Measurements from ENCODE around the gene OR1D5.
"Not testable (repeated sequence)": the region's sequence is repeated elsewhere in the genome, so short reads cannot be mapped to it uniquely, and the experiment has no call there.

The OR1D5 gene

DNA sequence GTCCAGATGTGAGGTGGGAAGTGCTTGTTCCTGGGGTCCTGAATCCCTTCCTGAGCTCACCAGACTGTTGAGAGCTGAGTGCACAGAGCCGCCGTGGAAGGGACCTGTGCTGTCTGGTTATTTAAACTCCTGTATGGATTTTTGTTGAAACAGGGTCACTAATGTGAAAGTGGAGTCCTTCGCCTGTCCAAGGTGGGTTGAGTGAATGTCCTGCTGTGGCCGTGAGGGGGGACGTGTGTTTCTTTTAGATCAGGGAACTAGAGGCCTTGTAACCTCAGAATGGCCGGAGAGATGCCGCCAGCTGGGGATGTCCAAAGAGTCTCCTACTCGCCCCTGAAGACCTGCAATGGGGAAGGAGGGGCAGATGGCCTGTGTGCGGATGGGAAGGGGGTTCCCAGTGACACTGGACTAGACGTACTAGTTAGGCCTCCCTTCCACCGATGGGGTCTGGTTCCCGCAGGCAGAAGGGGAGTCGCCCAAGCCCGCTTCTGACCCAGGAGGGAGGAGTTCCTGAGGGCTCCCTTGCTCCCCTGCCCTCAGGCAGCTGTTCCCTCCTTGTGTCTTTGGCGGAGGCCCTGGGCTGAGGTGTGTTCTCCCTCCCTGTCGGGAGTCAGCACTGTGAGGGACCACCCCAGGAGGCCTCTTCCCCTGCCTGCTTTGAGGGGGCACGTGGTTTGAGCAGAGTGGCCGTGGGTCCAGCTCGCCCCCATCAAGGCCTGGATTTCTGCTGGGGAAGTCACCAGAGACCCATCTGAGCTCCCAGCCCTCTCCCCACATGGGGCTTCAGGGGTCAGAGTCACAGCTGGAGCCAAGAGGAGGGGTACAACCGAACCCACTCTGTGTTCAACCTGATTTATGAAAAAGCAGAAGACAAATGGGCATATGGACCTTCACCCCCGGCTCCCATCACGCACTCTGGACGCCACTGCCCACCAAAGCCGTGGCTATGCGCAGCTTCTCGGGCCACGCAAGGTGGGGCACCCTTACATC is 30.9 kb downstream of the OR1D5 start:
- no peak for DNase-seq

DNA sequence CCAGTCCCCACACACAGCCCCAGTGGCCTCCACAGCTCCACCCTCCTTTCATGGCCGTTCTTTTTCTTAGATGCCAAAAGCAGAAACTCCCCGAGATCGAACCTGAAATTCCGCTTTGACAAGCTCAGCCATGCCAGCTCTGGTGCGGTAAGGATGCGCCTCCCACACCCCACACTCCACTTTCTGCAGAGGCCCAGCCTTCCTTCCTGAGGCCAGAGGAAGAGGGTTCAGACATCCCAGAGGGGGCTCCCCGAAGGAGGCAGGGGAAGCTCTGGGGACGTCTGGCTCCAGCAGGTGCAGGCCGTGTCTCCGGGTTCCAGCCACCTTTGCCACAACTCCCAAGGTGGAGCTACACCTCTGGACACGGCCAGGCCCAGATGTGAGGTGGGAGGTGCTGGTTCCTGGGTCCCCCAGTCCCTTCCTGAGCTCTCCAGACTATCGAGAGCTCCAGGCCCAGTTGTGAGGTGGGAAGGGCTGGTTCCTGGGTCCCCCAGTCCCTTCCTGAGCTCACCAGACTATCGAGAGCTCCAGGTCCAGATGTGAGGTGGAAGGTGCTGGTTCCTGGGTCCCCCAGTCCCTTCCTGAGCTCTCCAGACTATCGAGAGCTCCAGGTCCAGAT is 32.4 kb downstream of the OR1D5 start:
- not testable (repeated sequence) for DNase-seq

DNA sequence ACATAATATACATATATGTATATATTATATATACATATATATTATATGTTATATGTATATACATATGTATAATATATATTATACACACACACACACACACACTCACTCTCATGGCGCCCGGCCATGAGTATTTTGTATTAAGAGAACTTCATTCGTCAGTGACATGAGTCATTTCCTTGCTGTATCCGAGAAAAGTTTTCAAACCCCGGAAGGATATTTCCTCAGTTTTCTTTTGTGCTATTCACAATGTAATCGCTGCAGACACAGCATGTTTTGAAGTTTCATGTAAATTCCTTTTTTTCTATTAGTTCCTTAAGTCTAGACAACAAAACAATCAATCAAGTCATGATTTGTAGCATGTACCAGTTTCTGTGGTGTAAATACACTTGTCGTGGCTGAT is 33.3 kb downstream of the OR1D5 start:
- DNase-seq, result no peak

- DNase-seq, result no peak
Observed at GRCh38 chr17:3029213-3029913, 34.0 kb downstream of the OR1D5 start.

DNA sequence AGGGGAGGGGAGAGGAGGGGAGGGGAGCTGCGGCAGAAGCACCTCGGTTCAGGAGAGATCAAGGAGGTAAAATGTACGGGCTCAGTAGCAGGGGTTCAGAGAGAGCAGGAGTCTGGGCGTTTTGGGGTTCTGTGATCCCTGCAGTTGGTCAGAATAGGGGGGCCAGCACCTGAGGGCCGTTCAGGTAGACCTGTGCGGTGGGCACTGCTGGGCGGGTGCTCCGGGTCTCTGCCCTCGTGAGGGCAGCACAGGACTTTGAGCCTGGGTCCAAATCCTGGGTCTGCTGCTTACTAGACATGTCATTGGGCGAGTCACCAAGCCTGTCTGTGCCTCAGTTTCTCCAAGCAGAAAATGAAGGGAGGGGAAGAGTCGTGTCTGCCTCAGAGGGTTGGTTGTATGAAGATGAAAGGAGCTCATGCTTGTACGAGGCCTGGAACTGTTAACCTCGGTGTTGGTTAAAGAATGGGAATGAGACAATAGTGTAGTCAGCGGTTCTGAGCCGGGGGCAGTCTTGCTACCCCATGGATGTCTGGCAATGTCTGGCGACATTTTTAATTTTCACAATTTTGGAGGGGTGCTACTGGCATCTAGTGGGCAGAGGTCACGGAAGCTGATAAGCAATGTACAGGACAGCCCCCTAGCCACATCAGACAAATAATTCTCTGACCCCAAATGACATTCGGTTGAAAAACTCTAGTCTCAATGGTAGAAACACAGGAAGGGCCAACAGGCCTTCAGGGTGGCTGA is 35.4 kb downstream of the OR1D5 start:
- DNase-seq, result no peak

DNA sequence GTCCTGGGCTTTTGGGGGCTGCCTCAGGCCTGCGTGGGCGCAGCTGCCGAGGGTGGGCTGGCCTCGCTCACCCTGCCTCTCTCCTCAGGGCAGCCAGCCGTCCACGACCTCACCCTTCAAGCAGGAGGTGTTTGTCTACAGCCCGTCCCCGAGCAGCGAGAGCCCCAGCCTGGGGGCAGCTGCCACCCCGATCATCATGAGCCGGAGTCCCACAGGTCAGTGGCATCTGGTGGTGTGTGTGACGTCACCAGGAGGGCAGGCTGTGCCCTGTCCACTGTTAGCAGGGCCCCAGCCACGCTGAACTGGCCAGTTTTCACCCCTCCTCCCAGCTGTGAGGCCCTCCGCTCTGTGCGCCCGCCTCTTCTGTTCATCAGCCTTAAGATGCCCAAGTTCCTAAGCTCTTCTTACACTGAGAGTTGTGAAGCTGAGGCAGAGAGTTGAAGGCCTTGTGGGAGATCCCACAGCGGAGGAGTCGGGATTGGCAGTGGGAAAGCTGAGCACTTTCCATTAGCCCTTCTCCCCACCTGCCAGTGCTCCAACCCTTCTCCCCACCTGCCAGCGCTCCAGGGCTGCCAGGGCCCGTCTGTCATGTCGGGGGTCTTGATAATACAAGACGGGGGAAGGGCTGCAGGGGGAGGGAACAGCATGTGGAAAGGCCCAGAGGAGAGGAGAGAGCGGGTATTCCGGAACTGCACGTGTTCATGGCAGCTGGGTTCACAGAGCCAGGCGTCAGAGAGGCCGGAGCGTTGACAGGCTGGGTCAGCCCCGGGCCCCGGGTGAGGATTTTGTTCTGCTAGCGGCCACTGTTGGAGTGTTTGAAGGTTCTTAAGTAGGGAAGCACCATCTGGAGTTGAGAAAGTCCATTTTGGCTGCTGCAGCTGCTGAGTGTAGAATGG is 36.3 kb downstream of the OR1D5 start:
- no peak for DNase-seq

DNA sequence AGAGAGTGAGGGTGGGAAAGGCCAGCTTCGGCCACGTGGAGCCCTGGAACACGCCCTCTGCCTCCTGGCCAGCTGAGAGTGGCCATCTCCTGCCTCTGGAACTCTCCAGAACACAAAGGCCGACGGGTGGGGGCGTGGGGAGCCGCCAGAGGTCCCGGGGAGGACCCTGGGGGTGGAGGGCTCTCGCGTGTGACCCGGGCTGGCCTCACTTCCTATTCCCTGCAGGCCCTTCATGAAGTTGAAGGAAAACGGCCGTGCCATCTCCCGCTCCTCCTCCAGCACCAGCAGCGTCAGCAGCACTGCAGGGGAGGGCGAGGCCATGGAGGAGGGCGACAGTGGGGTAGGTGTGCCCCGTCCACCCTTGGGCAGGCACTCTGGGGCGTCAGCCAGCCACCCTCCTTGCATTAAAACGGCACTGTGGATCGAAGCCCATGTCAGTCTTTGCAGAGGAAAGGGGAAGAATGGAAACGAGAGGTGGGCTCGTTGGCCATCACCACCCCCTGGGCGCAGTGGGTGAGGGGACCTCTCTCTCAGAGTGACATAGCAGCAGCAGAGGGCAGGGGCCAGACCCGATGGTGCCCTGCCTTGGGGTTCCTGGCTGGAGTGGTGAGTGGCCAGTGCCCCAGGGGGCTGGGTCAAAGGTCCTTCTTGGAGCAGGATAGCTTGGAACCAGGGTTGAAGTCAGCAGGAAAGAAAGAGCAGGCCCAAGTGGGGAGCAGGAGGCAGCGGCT is 37.1 kb downstream of the OR1D5 start:
- DNase-seq, result no peak

GRCh38 chr17:3025421-3026124 is 37.8 kb downstream of the OR1D5 start:
- DNase-seq, result no peak

DNA sequence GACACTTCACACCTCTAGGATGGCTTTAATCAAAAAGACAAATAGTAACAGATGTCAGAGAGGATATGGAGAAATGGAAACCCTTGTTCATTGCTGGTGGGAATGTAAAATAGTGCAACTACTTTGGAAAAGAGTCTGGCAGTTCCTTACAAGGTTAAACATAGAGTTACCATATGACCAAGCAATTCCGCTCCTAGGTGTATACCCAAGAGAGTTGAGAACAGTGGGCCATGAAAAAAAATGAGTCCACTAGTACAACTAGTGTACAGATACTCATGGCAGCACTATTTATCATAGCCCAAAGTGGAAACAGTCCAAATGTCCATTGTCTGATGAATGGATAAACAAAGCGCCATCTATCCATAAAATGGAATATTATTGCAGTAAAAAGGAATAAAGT is 39.1 kb downstream of the OR1D5 start:
- no peak for DNase-seq

GRCh38 chr17:3022197-3022596 is 41.2 kb downstream of the OR1D5 start:
- no peak for DNase-seq

DNA sequence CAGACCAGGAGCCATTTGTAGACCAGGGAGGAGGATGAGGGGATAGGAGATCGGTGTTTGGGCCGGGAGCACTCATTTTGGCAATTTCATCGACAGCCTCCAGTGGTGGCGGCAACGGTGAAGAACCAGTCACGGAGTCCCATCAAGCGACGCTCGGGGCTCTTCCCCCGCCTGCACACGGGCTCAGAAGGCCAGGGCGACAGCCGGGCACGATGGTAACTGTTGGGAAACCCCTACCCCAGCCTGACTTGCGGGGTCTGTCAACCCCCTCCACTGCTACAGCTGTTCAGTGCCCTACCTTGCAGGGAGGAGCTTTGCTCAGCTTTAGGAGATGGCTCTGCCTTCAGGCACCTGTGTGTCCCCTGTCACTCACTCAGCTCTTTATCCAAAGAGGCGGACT is 43.0 kb downstream of the OR1D5 start:
- DNase-seq, result no peak

- no peak for DNase-seq
Observed at GRCh38 chr17:3019761-3020160, 43.6 kb downstream of the OR1D5 start.

- no peak for DNase-seq
Observed at GRCh38 chr17:3017936-3018335, 45.5 kb downstream of the OR1D5 start.

- no peak for DNase-seq
Observed at GRCh38 chr17:3015890-3016289, 47.5 kb downstream of the OR1D5 start.

GRCh38 chr17:3012926-3013581 is 50.4 kb downstream of the OR1D5 start:
- peak; percentile 49 for DNase-seq
